Panc1 (cell line): ENCODE results near the gene ZNF76. TPM values are rescaled to one million over a fixed set of nuclear protein-coding genes. Genes with fewer than 3 reads are reported as not detected.
A peak's percentile ranks its signal among the peaks of the same experiment; 100 is the strongest.

ENCODE experiments used
- ATAC-seq: fragments of 200-7000 bp; cut with Tn5 transposase; 2 replicates; pipeline ENCODE4 v1.9.1; 2020; ENCODE audit warnings: mild to moderate bottlenecking, moderate library complexity
- BruUV-seq: library from RNA; stranded (reverse); fragments of 400-500 nt; replicated peaks from 2 replicates; lab custom pipeline; 2021; lab: Mats Ljungman, UMichigan
- CTCF ChIA-PET: fragments of 300-600 bp; sonication (Branson Sonifier 250); formaldehyde crosslinking; loops from one replicate; lab custom pipeline; 2022; ENCODE audit warnings: antibody characterized with exemption; lab: Charles Lee
- POLR2A ChIA-PET: fragments of 300-600 bp; sonication (Branson Sonifier 250); formaldehyde crosslinking; loops from one replicate; lab custom pipeline; 2022; ENCODE audit warnings: antibody characterized with exemption; lab: Charles Lee
- DNase-seq: peaks from one replicate; pipeline ENCODE4 v3.0.0-alpha.2; 2010; ENCODE audit warnings: low read depth, low spot score
- H3K27ac ChIP-seq: 2 replicates; pipeline ENCODE4 v1.5.1; 2011; ENCODE audit warnings: mild to moderate bottlenecking, low read length, inconsistent platforms
- H3K27me3 ChIP-seq: fragments of 200-500 bp; sonication (Bioruptor generic); 2 replicates; pipeline ENCODE4 v1.6.0; 2014; ENCODE audit warnings: low read length, inconsistent platforms; ENCODE audit not compliant: control insufficient read depth, insufficient read depth
- H3K36me3 ChIP-seq: fragments of 200-500 bp; sonication (Bioruptor generic); 2 replicates; pipeline ENCODE4 v1.5.1; 2014; ENCODE audit warnings: inconsistent platforms, mild to moderate bottlenecking, low read length, moderate library complexity; ENCODE audit not compliant: control insufficient read depth, insufficient read depth
- H3K4me1 ChIP-seq: 2 replicates; pipeline ENCODE4 v1.5.1; 2011; ENCODE audit warnings: inconsistent platforms, mild to moderate bottlenecking, low read length, moderate library complexity; ENCODE audit not compliant: control insufficient read depth, insufficient read depth
- H3K4me3 ChIP-seq, 2 experiments: 2 replicates each; pipeline ENCODE4 v1.5.1; 2011 to 2012; ENCODE audit warnings: low read depth in 2 of 2, low read length in 2 of 2, mild to moderate bottlenecking in 2 of 2, inconsistent platforms in 1 of 2, moderate library complexity in 1 of 2
- H3K9me3 ChIP-seq: fragments of 200-500 bp; sonication (Bioruptor generic); 2 replicates; pipeline ENCODE4 v1.5.1; 2014; ENCODE audit warnings: low read depth, mild to moderate bottlenecking, inconsistent platforms, low read length, moderate library complexity; ENCODE audit not compliant: control insufficient read depth, insufficient read depth
- POLR2AphosphoS5 ChIP-seq: IDR thresholded peaks from 2 replicates; pipeline ENCODE4 v1.6.1; 2012; ENCODE audit warnings: mild to moderate bottlenecking, low read depth, low read length, moderate library complexity
- SIN3A ChIP-seq: IDR thresholded peaks from 2 replicates; pipeline ENCODE4 v1.6.1; 2012; ENCODE audit warnings: low read depth, mild to moderate bottlenecking, low read length, moderate library complexity, borderline replicate concordance; ENCODE audit not compliant: insufficient read depth
- TCF7L2 ChIP-seq: IDR thresholded peaks from 2 replicates; pipeline ENCODE4 v1.6.1; 2011; ENCODE audit warnings: mild to moderate bottlenecking, low read depth, low read length, inconsistent platforms
- in situ Hi-C: cut with HindIII; loops from 2 replicates; pipeline ENCODE4 v1.10.0; 2016; ENCODE audit warnings: low sequenced_read_pairs, low pct_unique_long_range_greater_than_20kb
- intact Hi-C: fragments of 100-400 bp; cut with micrococcal nuclease; formaldehyde crosslinking; loops from one replicate; pipeline ENCODE4 v1.10.0; 2022; ENCODE audit not compliant: unreplicated experiment
- total RNA-seq: library from RNA; stranded (reverse); gene quantifications from one replicate; pipeline ENCODE4 v1.2.1, GENCODE V29; 2021; ENCODE audit not compliant: unreplicated experiment
- TF ChIP-seq, protein P1 (sequence below): fragments of 450-650 bp; IDR thresholded peaks from 2 replicates; pipeline ENCODE4 v1.5.1; 2017; ENCODE audit warnings: mild to moderate bottlenecking
- TF ChIP-seq, protein P2 (sequence below), 2 experiments: IDR thresholded peaks; 2 replicates each; pipeline ENCODE4 v1.6.1; 2011 to 2012; ENCODE audit warnings: low read depth in 2 of 2, control low read depth in 1 of 2, low read length in 1 of 2, mild to moderate bottlenecking in 1 of 2, moderate library complexity in 1 of 2; ENCODE audit not compliant: insufficient read depth in 1 of 2

ZNF76 gene
- total RNA-seq, 1 experiment from 2014 or later: 41.5 TPM

DNA sequence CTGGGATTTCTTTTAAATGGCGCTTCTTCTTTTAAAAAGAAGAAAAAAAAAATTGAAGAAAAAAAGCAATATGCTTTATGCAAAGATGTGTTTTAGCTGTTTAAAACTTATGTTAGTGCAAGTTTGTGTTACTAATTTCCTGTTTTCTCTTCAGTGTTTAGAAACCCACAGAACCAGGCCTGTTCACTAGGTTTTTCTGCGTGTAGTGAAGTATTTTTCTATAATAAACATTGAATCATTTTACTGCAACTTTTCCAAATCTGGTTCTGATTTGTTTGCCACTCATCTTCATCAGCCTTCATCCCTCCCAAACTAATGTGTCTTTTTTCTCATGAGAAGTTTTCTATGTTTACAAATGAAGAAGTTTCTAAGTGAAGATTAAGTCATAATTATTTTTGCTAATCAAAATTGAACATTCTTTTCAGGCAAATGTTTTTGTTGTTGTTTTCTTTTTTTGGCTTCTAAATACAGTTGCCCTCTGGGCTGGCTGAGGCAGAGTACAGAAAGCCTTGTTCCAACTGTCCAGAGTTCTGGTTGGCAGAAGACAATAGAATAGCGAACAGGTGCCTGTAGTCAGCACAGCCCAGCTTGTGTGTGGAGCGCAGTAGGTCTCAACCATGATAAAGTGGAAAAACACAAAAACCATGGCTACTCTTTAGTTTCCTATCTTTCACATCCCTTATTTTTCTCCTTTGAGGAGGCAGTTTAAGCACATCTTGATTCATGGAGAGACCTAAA is 14.5 kb downstream of the ZNF76 start:
- Histone ChIP-seq H3K9me3 (no peaks in the 10 kb centered on the region), H3K36me3 (no peaks in the 10 kb centered on the region), H3K27me3 (no peaks in the 10 kb centered on the region), H3K4me3 (no peak overlapping the region), H3K4me1 (no peaks in the 10 kb centered on the region), H3K27ac (no peak overlapping the region)
- POLR2A ChIA-PET: no interaction called here
- DNase-seq (no peak), ATAC-seq (no peak)
- TSS peak; percentile 43 for BruUV-seq
- TF ChIP-seq POLR2AphosphoS5 (no peak), TCF7L2 (no peak), SIN3A (no peak)
- TF ChIP-seq, protein P1, sequence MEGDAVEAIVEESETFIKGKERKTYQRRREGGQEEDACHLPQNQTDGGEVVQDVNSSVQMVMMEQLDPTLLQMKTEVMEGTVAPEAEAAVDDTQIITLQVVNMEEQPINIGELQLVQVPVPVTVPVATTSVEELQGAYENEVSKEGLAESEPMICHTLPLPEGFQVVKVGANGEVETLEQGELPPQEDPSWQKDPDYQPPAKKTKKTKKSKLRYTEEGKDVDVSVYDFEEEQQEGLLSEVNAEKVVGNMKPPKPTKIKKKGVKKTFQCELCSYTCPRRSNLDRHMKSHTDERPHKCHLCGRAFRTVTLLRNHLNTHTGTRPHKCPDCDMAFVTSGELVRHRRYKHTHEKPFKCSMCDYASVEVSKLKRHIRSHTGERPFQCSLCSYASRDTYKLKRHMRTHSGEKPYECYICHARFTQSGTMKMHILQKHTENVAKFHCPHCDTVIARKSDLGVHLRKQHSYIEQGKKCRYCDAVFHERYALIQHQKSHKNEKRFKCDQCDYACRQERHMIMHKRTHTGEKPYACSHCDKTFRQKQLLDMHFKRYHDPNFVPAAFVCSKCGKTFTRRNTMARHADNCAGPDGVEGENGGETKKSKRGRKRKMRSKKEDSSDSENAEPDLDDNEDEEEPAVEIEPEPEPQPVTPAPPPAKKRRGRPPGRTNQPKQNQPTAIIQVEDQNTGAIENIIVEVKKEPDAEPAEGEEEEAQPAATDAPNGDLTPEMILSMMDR: no peak
- TF ChIP-seq, protein P2, sequence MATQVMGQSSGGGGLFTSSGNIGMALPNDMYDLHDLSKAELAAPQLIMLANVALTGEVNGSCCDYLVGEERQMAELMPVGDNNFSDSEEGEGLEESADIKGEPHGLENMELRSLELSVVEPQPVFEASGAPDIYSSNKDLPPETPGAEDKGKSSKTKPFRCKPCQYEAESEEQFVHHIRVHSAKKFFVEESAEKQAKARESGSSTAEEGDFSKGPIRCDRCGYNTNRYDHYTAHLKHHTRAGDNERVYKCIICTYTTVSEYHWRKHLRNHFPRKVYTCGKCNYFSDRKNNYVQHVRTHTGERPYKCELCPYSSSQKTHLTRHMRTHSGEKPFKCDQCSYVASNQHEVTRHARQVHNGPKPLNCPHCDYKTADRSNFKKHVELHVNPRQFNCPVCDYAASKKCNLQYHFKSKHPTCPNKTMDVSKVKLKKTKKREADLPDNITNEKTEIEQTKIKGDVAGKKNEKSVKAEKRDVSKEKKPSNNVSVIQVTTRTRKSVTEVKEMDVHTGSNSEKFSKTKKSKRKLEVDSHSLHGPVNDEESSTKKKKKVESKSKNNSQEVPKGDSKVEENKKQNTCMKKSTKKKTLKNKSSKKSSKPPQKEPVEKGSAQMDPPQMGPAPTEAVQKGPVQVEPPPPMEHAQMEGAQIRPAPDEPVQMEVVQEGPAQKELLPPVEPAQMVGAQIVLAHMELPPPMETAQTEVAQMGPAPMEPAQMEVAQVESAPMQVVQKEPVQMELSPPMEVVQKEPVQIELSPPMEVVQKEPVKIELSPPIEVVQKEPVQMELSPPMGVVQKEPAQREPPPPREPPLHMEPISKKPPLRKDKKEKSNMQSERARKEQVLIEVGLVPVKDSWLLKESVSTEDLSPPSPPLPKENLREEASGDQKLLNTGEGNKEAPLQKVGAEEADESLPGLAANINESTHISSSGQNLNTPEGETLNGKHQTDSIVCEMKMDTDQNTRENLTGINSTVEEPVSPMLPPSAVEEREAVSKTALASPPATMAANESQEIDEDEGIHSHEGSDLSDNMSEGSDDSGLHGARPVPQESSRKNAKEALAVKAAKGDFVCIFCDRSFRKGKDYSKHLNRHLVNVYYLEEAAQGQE (IDR thresholded peaks at IDR 0.05; ENCODE audit: insufficient read depth in 1 of 2, low read depth in 2 of 2, low read length in 1 of 2): no peak
- CTCF ChIA-PET: interaction anchor here (0.6 kb wide), 1 partner anchor 54 kb away, joined by 4 read pairs; no protein-coding TSS in a partner anchor
- in situ Hi-C loops: no loop called here
- intact Hi-C loops: no loop called here

DNA sequence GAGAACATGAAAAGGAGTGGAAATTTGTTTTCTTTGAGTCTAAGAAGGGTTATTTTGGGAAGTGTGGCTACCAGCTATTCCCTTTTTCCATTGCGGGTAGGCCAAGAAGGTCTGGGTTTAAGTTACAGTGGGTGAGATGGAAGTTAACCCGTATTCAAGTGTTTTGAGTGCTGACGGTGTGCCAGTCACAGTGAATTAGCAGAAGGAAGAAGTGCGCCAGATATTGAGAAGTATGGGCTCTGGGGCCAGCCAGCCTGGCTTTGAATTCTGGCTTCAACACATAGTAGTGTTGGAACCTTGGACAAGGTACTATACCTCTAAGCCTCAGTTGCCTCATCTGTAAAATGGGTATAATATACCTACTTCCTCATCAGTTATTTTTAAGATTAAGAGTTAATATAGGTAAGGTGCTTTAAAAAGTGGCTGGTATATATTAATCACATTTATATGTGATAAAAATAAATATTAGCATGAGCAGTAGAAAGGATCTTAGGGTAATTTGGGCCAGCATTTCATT is 16.3 kb downstream of the ZNF76 start:
- in situ Hi-C loops (no loop called here), intact Hi-C loops (no loop called here)
- TF ChIP-seq, protein P1: no peak
- TF ChIP-seq POLR2AphosphoS5 (no peak), TCF7L2 (no peak), SIN3A (no peak)
- TF ChIP-seq, protein P2 (IDR thresholded peaks at IDR 0.05; ENCODE audit: insufficient read depth in 1 of 2, low read depth in 2 of 2, low read length in 1 of 2): no peak
- no TSS peak for BruUV-seq
- no peaks in the 10 kb centered on the region for H3K9me3 ChIP-seq
- no peak overlapping the region for H3K4me3 ChIP-seq
- DNase-seq (no peak), ATAC-seq (no peak)
- H3K36me3 ChIP-seq: no peaks in the 10 kb centered on the region
- H3K4me1 ChIP-seq: no peaks in the 10 kb centered on the region
- ChIA-PET CTCF (no interaction called here), POLR2A (no interaction called here)
- H3K27me3 ChIP-seq: no peaks in the 10 kb centered on the region
- no peak overlapping the region for H3K27ac ChIP-seq
